GM10266 (cell line): ENCODE data around the gene PTPA.

Experiments
- DNase-seq: peaks from one replicate; pipeline ENCODE4 v3.0.0; 2012; ENCODE audit errors: extremely low spot score
- CTCF ChIP-seq: IDR thresholded peaks from 2 replicates; pipeline ENCODE4 v1.5.1; 2012; ENCODE audit warnings: mild to moderate bottlenecking, low read depth; ENCODE audit not compliant: control insufficient read depth, insufficient read depth; ENCODE audit errors: missing control alignments

PTPA gene

GRCh38 chr9:129070696-129071525 lies 40.3 kb upstream of the PTPA start:
- TF ChIP-seq CTCF: no peak
- no peak for DNase-seq

- no peak for DNase-seq
- no peak for TF ChIP-seq CTCF
Measured at GRCh38 chr9:129071526-129072126, 39.6 kb upstream of the PTPA start.

GRCh38 chr9:129072171-129072570 lies 39.0 kb upstream of the PTPA start:
- no peak for DNase-seq
- no peak for TF ChIP-seq CTCF

GRCh38 chr9:129073404-129073803 lies 37.8 kb upstream of the PTPA start:
- no peak for DNase-seq
- no peak for TF ChIP-seq CTCF

- DNase-seq: no peak
Measured at GRCh38 chr9:129074106-129074505, 37.1 kb upstream of the PTPA start.

GRCh38 chr9:129075996-129076639 lies 35.1 kb upstream of the PTPA start:
- DNase-seq: no peak
- no peak for TF ChIP-seq CTCF

More at GRCh38 chr9:129074106-129074505, 37.1 kb upstream of the PTPA start:
- no peak for TF ChIP-seq CTCF
